Neural cell (in vitro differentiated cells): ENCODE results near the gene PTGDR2. TPM values are rescaled to one million over a fixed set of nuclear protein-coding genes. Genes with fewer than 3 reads are reported as not detected.

Experiments
- H2AFZ ChIP-seq: fragments of 200-600, 300-800 bp; sonication (generic), shearing (Covaris generic); 2 replicates; pipeline ENCODE4 v1.6.0; 2014; ENCODE audit warnings: low read depth, mild to moderate bottlenecking, antibody characterized with exemption, low read length, moderate library complexity
- H3F3A ChIP-seq: fragments of 200-600 bp; shearing (Covaris generic); 2 replicates; pipeline ENCODE4 v1.6.1; 2016; ENCODE audit warnings: mild to moderate bottlenecking, moderate library complexity, mixed read lengths, antibody characterized with exemption, low read length; ENCODE audit not compliant: insufficient read depth, poor library complexity, severe bottlenecking
- H3K27ac ChIP-seq: fragments of 200-600, 300-800 bp; sonication (generic), shearing (Covaris generic); 2 replicates; pipeline ENCODE4 v1.5.1; 2014; ENCODE audit warnings: mild to moderate bottlenecking, low read length, moderate library complexity
- H3K27me3 ChIP-seq: fragments of 300-800, 200-600 bp; sonication (generic), shearing (Covaris generic); 2 replicates; pipeline ENCODE4 v1.6.0; 2014; ENCODE audit warnings: mild to moderate bottlenecking, low read depth, low read length, moderate library complexity; ENCODE audit not compliant: insufficient read depth
- H3K36me3 ChIP-seq: fragments of 300-800, 200-600 bp; sonication (generic), shearing (Covaris generic); 2 replicates; pipeline ENCODE4 v1.5.1; 2014; ENCODE audit warnings: mild to moderate bottlenecking, antibody characterized with exemption, low read length, moderate library complexity; ENCODE audit not compliant: insufficient read depth
- H3K4me2 ChIP-seq: fragments of 300-800, 200-600 bp; sonication (generic), shearing (Covaris generic); 2 replicates; pipeline ENCODE4 v1.6.0; 2014; ENCODE audit warnings: mild to moderate bottlenecking, low read length
- H3K4me3 ChIP-seq: fragments of 300-800, 200-600 bp; sonication (generic), shearing (Covaris generic); 2 replicates; pipeline ENCODE4 v1.5.1; 2014; ENCODE audit warnings: mild to moderate bottlenecking, low read length, moderate library complexity
- H3K79me2 ChIP-seq: fragments of 200-600 bp; shearing (Covaris generic); replicated peaks from 2 replicates; pipeline ENCODE4 v1.6.0; 2014; ENCODE audit warnings: mild to moderate bottlenecking, low read length, moderate library complexity; ENCODE audit not compliant: insufficient read depth
- H3K9ac ChIP-seq: fragments of 300-800, 200-600 bp; sonication (generic), shearing (Covaris generic); 2 replicates; pipeline ENCODE4 v1.6.1; 2016; ENCODE audit warnings: mild to moderate bottlenecking, low read length, mixed read lengths
- H3K9me2 ChIP-seq: fragments of 200-600 bp; shearing (Covaris generic); 2 replicates; pipeline ENCODE4 v1.6.1; 2016; ENCODE audit warnings: mild to moderate bottlenecking, low read length, mixed read lengths; ENCODE audit not compliant: insufficient read depth
- H3K9me3 ChIP-seq: fragments of 200-600, 300-800 bp; sonication (generic), shearing (Covaris generic); 2 replicates; pipeline ENCODE4 v1.6.1; 2016; ENCODE audit warnings: mild to moderate bottlenecking, mixed run types, low read length, moderate library complexity, mixed read lengths
- H4K20me1 ChIP-seq: fragments of 200-600 bp; shearing (Covaris generic); 2 replicates; pipeline ENCODE4 v1.6.1; 2016; ENCODE audit warnings: mild to moderate bottlenecking, mixed run types; ENCODE audit not compliant: insufficient read depth
- CTCF ChIP-seq: fragments of 450-650 bp; IDR thresholded peaks from 2 replicates; pipeline ENCODE4 v1.5.1; 2014; ENCODE audit warnings: antibody characterized with exemption, mild to moderate bottlenecking, moderate library complexity; ENCODE audit not compliant: poor library complexity, severe bottlenecking
- EP300 ChIP-seq: fragments of 450-650 bp; conservative IDR thresholded peaks from 2 replicates; pipeline ENCODE4 v1.6.1; 2014; ENCODE audit warnings: antibody characterized with exemption, mild to moderate bottlenecking, moderate library complexity; ENCODE audit not compliant: poor library complexity, severe bottlenecking
- EZH2 ChIP-seq: fragments of 200-600, 300-800 bp; shearing (Covaris generic), sonication (generic); IDR thresholded peaks from 2 replicates; pipeline ENCODE4 v1.6.1; 2014; ENCODE audit warnings: antibody characterized with exemption, low read length, borderline replicate concordance, mild to moderate bottlenecking; ENCODE audit not compliant: insufficient read depth, poor library complexity, severe bottlenecking
- MXI1 ChIP-seq: fragments of 450-650 bp; conservative IDR thresholded peaks from 2 replicates; pipeline ENCODE4 v1.6.1; 2014; ENCODE audit warnings: antibody characterized with exemption, mild to moderate bottlenecking; ENCODE audit not compliant: poor library complexity, severe bottlenecking
- POLR2AphosphoS5 ChIP-seq: IDR thresholded peaks from 2 replicates; pipeline ENCODE4 v1.6.1; 2012
- RAD21 ChIP-seq: fragments of 450-650 bp; conservative IDR thresholded peaks from 2 replicates; pipeline ENCODE4 v1.6.1; 2014; ENCODE audit warnings: antibody characterized with exemption, mild to moderate bottlenecking, moderate library complexity
- REST ChIP-seq: IDR thresholded peaks from 2 replicates; pipeline ENCODE4 v1.6.1; 2012; ENCODE audit warnings: borderline replicate concordance
- SMC3 ChIP-seq: fragments of 450-650 bp; conservative IDR thresholded peaks from 2 replicates; pipeline ENCODE4 v1.6.1; 2014; ENCODE audit warnings: antibody characterized with exemption, mild to moderate bottlenecking, moderate library complexity; ENCODE audit not compliant: poor library complexity
- TAF1 ChIP-seq: IDR thresholded peaks from 2 replicates; pipeline ENCODE4 v1.6.1; 2012; ENCODE audit warnings: low read depth
- polyA plus RNA-seq: library from polyadenylated mRNA; depleted of rRNA; stranded (reverse); fragments of >200 nt; gene quantifications from 2 replicates; pipeline ENCODE4 v1.2.3, GENCODE V29; 2014

PTGDR2 gene
- polyA plus RNA-seq, 1 donor from 2014 or later, result 0.51 TPM

GRCh38 chr11:60847281-60847680 lies 8.5 kb downstream of the PTGDR2 start:
- H3F3A ChIP-seq, result no peaks in the 10 kb centered on the region
- H3K4me2 ChIP-seq, result no peak overlapping the region
- no peaks in the 10 kb centered on the region for H3K9me3 ChIP-seq
- H3K27me3 ChIP-seq, result no peaks in the 10 kb centered on the region
- TF ChIP-seq REST (no peak), MXI1 (no peak), SMC3 (no peak), CTCF (no peak), EZH2 (no peak), TAF1 (no peak), POLR2AphosphoS5 (no peak), EP300 (no peak), RAD21 (no peak)
- H3K27ac ChIP-seq, result no peak overlapping the region
- H3K9ac ChIP-seq, result no peak overlapping the region
- H3K79me2 ChIP-seq, result peaks cover 3% of the 10 kb centered on the region
- no peak overlapping the region for H2AFZ ChIP-seq
- no peaks in the 10 kb centered on the region for H3K9me2 ChIP-seq
- no peak overlapping the region for H3K4me3 ChIP-seq
- H4K20me1 ChIP-seq, result no peaks in the 10 kb centered on the region
- H3K36me3 ChIP-seq, result no peaks in the 10 kb centered on the region

GRCh38 chr11:60845338-60845737 lies 10.4 kb downstream of the PTGDR2 start:
- TF ChIP-seq EP300 (no peak), SMC3 (no peak), RAD21 (no peak), EZH2 (no peak), TAF1 (no peak), POLR2AphosphoS5 (no peak), CTCF (no peak), REST (no peak), MXI1 (no peak)
- no peaks in the 10 kb centered on the region for H3F3A ChIP-seq
- H2AFZ ChIP-seq, result no peak overlapping the region
- H3K27me3 ChIP-seq, result no peaks in the 10 kb centered on the region
- no peaks in the 10 kb centered on the region for H4K20me1 ChIP-seq
- H3K4me3 ChIP-seq, result no peak overlapping the region
- H3K36me3 ChIP-seq, result no peaks in the 10 kb centered on the region
- no peak overlapping the region for H3K27ac ChIP-seq
- H3K4me2 ChIP-seq, result no peak overlapping the region
- peaks cover 3% of the 10 kb centered on the region for H3K79me2 ChIP-seq
- no peaks in the 10 kb centered on the region for H3K9me3 ChIP-seq
- no peaks in the 10 kb centered on the region for H3K9me2 ChIP-seq
- no peak overlapping the region for H3K9ac ChIP-seq
